Stimulated activated CD4-positive, alpha-beta T cell treated with anti-CD3 and anti-CD28 coated beads, Interleukin-4, amount 100 ng/mL, for 1 hour (primary cell): ENCODE results near the gene LRRN4.
"Not testable (repeated sequence)": the region's sequence is repeated elsewhere in the genome, so short reads cannot be mapped to it uniquely, and the experiment has no call there.

ENCODE experiments used
- DNase-seq: peaks from one replicate; pipeline ENCODE4 v3.0.0-alpha.2; 2020

The LRRN4 gene

DNA sequence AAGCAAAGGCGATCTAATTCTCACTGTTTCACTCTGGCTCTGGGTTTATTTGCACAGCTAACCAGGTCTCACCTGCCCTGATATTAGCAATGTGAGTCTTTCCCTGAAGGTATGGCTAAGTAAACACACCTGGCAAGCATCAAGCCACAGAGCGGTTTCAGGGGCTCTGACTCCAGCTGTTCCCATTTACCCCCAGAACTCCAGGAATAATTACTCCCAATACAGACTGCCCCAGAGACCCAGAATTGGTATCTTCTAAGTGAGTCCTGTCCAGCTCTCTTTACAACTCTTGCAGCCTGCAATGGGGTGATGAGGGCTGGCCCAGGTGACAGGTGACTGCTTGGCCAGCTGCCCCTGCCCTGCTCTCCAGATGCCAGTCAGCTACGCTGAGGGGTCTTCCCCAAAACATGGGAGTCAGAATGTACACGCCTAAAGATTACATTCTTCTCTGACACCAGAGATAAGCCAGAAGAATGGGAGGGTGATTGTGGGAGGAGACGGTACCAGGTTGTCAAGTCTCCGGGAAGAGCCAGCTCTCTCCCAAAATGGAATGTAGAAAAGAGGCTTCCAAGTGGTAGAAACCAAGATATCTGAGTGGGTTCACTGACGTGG is 4.9 kb upstream of the LRRN4 start:
- no peak for DNase-seq

DNA sequence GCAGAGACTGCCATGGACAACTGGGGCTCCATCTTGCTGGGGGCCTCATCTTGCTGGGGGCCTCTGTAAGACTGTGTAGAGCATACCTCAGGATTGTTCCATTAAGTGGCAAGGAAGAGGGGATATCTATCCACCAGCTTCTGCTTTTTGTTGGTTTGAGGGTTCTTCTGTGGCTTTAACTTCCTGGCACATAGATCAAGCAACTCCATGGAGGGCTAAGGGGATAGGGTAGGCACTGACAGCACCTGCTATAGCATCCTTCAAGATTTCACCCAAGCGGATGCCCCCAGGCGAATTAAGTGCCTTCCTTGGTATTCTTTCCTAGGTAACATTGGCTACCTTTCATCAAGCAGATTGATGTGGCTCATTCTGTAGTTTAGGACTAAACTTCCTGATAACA is 3.8 kb upstream of the LRRN4 start:
- no peak for DNase-seq

DNA sequence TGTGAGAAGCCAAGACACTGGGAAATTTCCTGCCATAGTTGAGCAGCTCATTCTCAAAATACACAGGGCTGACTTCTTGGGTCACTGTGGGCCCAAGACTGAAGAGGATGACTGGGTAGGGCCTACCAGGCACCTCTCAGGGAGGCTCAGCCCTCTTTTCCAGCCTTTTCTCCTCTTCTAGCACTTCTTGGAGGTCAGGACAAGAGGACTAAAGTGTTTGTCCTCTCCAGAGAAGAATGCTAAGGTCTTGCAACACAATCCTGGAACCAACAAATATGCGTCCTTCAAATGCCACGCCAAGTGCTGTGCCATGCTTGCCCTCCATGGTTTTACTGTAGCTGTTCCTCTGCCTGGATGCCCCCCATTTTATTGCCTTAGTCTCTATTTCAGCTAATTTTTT is 3.3 kb upstream of the LRRN4 start:
- no peak for DNase-seq

DNA sequence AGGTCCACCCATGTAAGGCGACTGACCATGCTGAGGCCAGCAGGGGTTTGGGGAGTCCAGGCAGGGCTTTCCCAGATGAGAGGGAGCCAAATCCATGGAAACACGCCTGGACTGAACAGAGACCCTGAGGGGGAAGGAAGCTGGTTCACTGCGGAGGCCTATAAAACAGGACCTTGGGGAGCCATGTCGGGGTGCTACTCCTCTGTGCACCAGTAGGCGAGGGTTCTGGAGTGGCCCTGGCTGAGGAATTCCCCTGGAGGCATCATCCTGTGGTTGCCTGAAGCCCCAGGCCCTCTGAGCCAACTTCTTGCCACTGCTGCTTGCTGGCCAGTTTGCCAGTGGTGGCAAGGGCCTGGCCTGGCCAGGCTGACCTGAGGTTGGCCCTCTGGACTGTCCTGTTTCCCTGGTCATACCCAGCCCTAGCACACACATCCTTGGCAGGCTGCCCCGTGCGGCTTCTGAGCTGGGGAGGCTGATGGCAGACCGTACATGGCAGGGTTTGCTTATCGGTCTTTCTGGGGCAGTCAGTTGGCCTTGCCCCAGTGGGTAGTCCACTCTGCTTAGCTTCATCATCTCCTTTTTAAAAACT is 2.2 kb upstream of the LRRN4 start:
- DNase-seq: no peak

DNA sequence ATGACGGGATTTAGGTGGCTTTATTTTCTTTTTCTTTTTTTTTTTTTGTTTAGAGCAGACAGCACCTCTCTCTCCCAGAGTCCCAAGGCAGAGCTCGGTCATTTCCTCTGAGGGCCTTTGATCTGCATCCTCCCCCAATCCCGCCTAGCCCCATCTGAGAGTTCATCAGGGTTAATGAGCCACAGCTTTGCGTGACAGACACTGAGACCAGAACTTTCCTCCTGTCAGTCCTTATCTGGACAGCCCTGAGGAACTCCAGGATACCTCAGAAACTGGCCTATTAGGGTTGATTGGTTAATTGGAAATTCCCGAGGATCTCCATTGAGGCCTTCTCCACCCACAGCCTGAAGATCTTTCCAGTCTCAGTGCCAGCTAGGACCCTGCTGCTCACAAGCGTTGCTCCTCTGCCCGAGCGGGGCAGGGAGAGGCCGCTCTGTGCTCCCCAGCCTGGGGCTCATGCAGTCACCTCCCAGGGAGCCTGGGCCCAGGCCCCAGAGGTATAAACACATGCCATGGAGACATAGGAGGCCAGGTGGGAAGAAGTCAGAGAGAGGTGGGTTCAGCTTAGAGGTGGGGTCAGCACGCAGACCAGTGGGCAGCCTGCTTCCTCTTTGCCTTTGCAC is 1.4 kb upstream of the LRRN4 start:
- DNase-seq: no peak

DNA sequence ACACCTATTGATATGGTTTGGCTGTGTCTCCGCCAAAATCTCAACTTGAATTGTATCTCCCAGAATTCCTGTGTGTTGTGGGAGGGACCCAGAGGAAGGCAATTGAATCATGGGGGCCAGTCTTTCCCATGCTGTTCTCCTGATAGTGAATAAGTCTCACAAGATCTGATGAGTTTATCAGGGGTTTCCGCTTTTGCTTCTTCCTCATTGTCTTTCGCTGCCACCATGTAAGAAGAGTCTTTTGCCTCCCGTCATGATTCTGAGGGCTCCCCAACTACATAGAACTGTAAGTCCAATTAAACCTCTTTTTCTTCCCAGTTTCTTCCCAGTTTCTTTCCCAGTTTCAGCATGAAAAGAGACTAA is 810 bp upstream of the LRRN4 start:
- DNase-seq: not testable (repeated sequence)

DNA sequence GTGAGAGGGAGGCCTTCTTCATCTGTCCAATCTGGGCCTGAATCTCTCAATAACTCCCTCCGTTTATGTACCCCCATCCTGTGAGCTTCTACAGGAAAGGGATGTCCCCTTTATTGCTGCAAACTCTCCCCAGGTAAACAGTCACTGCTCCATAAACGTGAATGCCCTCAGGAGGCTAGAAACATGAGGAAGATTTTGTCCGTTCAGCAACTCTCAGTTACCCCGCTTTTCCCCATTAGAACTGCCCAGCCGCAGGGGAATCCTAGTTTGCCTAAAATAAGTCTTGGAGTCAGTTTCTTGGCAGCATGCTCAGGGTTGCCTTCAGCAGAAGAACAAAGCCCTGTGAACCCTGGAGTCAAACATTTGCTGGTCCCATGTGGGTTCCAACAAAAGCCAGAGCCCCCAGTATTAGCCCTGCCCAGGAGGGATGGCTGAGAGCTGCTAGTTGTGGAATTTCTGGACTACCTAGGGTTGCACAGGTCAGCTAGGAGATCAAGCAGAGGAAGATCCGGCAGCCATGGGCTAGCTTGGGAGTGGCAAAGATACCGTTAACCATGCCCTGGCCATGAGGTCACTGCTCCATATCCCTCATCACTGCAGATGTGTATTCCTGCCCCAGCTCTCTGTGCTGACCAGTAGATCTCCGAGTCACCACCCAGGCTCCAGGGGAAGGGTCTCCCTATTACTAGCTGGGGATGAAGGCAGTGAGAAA is 640 bp downstream of the LRRN4 start:
- no peak for DNase-seq

DNA sequence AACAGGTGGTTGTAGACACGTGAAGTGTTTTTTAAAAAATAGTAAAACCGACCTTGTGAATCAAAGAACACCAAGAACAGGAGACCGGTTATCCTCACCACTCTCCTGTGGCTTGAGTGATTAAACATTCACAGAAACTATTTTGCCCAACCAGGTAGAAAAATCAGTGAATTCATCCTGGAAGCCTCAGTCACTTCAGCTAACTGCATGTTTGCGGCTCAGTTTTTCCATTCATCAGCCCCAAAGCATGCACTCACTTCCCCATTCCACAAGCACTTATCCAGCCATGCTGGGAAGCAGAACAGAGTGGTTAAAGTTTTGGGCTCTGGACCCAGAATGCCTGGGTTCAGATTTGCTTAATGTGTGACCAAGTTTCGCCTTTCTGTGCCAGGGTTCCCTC is 2.4 kb downstream of the LRRN4 start:
- no peak for DNase-seq

DNA sequence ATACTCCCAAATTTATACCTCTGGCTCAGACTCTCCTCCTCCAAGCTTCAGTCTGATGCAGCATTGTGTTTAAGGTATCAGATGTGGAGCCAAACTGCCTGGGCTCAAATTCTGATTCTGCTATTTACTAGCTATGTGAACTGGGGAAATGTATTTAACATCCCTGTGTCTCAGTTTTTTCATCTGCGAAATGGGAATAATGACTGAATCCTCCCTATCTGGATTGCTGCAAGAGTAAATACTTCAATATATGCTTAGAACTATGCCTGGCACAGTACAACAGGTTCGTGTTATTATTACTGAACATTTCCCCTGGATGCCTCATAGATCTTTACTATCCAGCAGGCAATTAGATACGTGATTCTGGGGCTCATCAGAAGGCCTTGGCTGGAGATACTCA is 5.5 kb downstream of the LRRN4 start:
- DNase-seq: no peak

DNA sequence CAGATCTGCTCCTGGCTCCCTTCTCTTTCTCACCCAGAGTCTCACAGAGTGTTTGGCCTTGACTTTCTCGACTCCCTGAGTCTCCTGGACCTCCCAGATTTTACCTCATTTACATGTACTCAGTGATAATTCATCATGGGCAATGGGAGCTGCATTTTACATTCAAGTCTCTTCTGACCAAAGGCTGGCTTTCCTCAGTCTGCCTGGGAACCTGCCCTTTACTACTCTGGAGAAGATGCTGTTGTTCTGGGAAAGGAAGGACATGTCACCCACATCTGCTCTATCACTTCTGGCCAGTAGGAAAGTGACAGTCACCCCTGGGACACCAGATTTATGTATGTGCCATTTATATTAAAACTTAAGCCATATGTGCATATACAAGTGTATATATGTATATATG is 7.4 kb downstream of the LRRN4 start:
- no peak for DNase-seq

DNA sequence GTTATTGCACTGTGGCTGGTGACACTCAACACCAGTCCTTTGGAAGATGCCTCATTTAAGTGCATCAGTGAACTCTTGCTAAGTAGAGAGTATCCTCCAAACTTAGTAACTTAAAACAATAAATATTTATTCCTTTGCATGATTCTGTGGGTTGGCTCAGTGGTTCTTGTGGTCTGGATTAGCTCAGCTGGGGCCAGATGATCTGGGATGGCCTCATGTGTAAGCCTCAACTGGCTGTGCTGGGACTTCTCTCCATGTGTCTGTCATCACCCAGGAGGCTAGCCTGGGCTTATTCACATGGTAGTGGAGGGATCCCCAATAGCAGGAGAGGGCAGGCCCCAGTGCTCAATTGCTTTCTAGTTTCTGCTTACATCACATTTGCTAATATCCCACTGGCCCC is 8.3 kb downstream of the LRRN4 start:
- no peak for DNase-seq

DNA sequence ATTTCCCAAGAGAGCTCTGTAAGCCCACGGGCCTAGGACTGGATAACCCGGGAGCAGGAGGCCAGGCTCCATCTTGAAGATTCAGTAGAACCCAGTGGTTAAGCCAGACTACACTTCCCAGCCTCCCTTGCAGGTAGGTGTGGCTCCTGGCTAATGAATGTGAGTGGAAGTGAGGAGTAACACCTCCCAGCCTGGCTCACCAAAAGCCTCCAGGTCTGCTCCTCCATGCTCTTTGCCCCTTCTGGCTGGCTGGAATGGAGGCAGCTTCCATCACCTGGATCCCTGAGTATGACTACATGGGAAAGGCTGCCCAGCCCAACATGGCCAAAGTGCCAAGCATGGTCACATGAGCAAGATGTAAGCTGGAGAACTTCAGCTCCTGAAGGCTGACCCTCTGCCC is 9.7 kb downstream of the LRRN4 start:
- no peak for DNase-seq

DNA sequence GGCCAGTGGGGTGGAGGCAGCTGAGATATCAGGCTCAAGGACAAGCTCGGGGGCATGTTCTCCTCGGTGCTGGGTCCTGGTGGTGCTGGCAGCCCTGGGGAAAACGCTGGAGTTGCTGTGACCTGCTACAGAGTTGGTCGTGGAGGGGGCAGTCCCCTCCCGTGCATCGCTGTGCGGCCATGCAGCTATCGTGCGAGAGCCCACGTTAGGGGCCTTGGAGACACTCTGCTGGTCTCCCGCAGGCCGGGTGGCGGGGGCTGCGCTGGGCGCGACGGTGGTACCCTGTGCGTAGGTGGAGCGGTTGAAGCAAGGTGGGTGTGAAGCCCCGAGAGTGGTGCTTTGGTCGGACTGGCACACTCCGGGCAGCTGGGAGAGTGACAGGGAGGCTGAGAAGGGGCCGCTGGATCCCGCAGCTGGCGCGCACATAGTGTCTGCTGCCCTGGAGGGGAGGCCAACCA is 12.0 kb downstream of the LRRN4 start:
- DNase-seq: no peak

DNA sequence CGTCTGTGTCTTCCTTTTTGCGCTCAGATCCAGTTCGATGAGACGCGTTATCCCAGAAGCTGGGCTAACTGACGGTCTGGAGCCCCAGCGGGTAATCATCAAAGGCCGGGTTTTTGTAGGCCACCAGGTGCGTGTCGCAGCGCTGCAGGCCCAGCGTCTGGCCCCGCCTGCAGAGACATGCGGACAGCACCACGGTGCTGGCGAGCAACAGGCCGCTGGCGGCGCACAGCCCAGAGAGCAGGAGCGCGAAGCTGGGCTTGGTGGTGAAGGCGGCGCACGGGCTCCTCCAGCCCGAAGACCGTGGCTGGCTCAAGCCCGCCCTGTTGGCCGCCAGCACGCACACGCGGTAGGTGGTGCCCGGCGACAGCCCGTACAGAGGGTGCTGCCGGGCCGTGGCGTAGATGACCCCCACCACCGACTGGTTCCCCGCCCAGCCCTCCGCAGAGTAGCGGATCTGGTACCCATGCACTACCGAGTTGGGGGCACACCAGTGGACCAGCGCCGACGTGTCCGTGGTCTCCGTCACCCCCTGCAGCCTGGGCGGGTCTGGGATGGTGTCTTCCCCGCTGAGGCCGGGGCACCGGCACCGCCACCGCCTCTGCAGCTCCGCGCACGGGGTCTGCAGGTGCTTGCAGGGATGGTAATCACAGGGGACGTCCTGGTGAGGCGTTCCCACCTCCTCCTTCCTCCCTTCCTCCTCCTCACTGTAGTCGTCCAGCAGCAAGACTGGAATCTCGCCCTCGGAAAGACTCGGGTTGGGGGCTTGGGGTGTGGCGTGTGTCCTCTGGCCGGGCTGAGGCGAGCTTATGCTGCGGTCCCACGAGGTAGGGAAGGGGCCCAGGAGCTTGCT is 12.7 kb downstream of the LRRN4 start:
- no peak for DNase-seq

DNA sequence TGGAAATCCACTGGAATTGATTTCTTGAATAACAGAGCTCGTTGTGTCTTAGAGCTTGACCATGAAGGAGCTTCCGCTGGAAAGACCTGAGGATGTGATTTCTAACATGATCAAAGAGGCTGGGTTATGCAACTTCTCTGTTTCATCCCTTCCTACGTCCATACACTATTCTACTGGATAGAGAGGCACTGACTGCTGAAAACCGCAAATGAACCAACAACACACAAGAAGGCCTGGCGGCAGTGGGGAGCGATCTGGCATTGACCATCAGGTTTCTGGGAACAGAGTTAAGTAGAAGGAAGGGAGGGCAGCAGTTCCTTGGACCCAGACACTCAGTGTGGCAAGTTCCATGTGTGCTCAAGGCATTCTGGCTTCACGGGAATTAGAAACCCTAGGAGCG is 13.3 kb downstream of the LRRN4 start:
- DNase-seq: no peak

DNA sequence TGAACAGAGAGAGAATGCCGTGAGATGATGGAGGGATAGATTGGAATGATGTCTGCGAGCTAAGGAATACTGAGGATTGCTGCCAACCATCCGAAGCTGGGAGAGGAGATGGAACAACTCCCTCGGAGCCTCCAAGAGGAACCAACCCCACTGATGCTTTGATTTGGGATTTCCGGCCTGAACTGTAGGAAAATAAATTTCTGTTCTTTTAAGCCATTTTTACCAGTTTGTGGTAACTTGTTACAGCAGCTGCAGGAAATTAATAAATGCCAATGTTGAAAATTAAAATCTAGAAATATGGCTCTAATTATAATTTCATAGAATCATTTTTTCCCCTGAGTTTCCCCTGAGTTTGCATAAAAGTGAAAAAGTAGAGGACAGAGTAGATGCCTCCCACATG is 14.1 kb downstream of the LRRN4 start:
- DNase-seq: no peak

DNA sequence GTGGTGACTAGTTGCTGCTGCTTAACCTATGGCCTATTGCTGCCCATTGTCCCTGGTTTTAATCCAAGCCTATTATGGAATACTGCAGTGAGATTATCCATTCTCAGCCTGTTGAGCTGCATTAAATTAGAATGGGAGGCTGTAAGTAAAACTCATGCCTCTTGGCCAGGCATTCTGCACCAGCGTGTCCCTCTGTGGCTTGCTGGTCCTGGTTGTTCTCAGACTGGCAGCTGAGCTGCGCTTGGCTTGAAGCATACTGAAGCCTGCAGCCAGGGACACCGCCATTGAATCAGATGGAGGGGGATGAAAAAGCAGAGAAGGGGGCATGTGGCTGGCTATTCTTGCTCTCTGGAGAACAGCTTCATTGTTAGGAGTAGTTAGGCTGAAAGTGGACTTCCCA is 15.6 kb downstream of the LRRN4 start:
- no peak for DNase-seq

DNA sequence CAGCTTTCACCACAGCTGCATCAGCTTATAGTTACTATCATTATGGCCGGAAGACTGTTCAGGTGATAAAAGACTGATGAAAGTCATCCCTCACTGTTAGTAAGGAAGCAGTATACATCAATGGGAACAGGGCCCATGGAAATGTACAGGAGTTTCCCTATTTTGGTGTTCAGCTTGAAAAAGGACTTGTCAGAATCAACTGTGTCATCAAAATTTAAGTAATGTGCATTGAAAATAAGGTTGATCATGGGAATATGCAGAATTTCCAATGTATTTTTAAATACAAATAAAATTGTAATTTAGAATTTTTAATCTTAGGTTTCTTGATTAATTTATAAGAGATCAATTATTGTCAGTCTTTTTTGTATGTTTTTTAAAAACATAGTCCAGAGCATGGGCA is 16.8 kb downstream of the LRRN4 start:
- no peak for DNase-seq

DNA sequence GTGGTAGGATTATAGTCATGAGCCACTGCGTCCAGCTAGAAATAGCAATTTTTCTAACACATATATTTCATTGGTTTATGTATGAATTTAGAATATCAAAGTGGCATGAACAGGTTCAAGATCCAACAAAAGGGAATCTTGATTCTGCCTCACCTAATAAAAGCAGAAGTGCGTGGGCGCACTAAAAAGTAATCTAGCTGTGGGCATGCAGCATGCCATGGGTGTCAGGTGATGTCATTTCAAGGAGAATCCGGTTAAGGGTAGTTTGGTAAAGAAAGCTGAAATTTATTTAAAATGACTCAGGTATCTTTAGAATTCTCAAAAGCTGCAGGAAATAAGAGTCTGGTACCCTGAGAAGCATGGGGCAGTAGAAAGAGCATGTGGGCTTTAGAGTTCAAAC is 17.6 kb downstream of the LRRN4 start:
- no peak for DNase-seq

DNA sequence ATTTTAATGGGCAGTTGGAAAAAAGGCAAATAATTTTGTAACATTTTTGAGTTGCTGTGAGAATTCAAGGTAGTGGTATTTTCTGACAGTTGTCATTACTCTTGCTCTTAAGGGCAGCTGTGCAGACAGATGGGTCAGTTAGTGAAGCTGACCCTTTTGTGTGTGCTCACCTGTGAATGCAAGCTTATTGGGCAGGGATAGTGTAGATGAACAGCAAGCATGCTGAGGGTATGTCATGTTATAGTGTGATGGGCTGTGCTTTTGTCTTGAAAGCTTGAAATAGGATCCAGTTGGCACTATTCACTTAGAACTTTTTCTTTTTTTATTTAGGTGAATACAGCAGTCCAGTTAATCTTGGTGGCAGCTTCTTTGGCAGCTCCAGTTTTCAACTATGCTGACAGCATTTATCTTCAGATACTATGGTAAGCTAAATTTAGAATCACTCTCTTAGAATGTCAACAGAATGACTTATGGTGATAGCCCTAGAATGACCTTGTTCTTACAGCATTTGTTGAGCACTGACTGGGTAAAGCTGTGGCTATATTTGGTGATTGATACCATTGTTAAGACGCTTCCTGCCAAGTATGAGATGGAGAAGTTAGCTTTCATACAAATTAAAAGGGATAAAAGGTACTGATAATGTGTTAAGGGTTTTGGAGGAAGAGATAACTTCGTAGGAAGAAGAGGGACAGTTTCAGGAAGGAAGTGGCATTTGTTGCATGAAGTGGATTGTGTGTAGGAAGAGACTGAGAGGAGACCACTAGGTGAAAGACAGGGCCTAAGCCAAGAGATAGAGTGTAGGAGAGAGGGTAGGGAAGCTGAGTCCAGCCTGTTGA is 19.5 kb downstream of the LRRN4 start:
- DNase-seq: no peak

DNA sequence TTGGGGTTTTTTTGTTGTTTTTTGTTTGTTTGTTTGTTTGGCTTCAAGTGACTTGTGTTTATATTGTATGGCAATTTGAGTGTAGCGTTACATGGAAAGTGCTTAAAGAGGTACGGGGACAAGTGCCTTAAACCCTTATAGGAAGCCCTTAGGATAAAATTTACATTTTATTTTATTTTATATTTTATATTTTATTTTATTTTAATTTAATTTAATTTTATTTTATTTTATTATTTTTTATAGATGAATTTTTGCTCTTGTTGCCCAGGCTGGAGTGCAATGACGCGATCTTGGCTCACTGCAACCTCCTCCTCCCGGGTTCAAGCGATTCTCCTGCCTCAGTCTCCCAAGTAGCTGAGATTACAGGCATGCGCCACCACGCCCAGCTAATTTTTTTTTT is 21.0 kb downstream of the LRRN4 start:
- DNase-seq: not testable (repeated sequence)

DNA sequence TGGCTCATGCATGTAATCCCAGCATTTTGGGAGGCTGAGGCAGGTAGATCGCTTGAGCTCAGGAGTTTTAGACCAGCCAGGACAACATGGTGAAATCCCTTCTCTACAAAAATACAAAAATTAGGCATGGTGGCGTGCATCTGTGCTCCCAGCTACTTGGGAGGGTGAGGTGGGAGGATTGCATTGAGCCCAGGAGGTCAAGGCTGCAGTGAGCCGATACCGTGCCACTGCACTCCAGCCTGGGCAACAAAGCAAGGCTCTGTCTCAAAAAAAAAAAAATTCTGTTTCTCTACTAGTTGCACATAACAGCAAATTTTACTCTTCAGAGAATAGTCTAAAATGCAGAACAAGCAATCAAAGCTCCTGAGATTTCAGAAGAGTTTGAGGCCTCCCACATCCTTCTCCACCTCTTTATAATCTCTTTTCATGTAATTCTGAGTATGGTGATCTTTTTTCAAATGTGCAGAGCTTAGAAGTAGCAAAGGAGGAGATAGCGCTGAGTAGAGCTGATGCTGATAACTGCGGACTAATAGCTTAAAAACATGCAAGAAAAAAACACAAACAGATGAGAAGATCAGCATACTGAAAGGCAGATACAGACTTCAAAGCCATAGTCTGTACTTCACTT is 23.3 kb downstream of the LRRN4 start:
- DNase-seq: no peak
